Sigmoid colon (tissue), 4 donors: Measurements from ENCODE around the gene PRR7.

Experiments used
- CTCF ChIP-seq, 4 experiments: fragments of 450-650 bp in 3 of 4; fragments of 200-600 bp in 1 of 4; IDR thresholded peaks; one replicate each; pipeline ENCODE4 v1.5.1; 2016 to 2019; ENCODE audit warnings: antibody characterized with exemption in 4 of 4, mild to moderate bottlenecking in 3 of 4, moderate library complexity in 2 of 4
- EP300 ChIP-seq, 4 donors: sonication (generic); formaldehyde crosslinking; IDR thresholded peaks; one replicate each; pipeline ENCODE4 v1.6.1; 2017; ENCODE audit warnings: antibody characterized with exemption in 4 of 4

- TF ChIP-seq CTCF (IDR thresholded peaks at IDR 0.05) = no peak
- no peak for TF ChIP-seq EP300 (IDR thresholded peaks at IDR 0.05)
Observed at GRCh38 chr5:177490311-177490991, 43.8 kb downstream of the PRR7 start.
